Amygdala (tissue), 56 donors: ENCODE measurements around the gene APRT.
"Not testable (repeated sequence)": the region's sequence is repeated elsewhere in the genome, so short reads cannot be mapped to it uniquely, and the experiment has no call there.

Experiments
- DNase-seq, 56 donors: peaks; one replicate each; lab custom pipeline; 2025; lab: John Stamatoyannopoulos, UW

The APRT gene

GRCh38 chr16:88792668-88793250 is 19.0 kb downstream of the APRT start:
- no peak for DNase-seq

GRCh38 chr16:88792078-88792550 is 19.6 kb downstream of the APRT start:
- DNase-seq, result no peak

- peak in 2 of 56 donors; percentile 35 to 39 for DNase-seq
Measured at GRCh38 chr16:88790312-88791211, 21.2 kb downstream of the APRT start.

GRCh38 chr16:88789594-88789993 is 22.1 kb downstream of the APRT start:
- DNase-seq, result peak in 1 of 56 donors; percentile 21

- DNase-seq, result not testable (repeated sequence)
Measured at GRCh38 chr16:88788749-88789148, 23.0 kb downstream of the APRT start.

- DNase-seq, result no peak
Measured at GRCh38 chr16:88787579-88788314, 24.0 kb downstream of the APRT start.

GRCh38 chr16:88785106-88785924 is 26.4 kb downstream of the APRT start, which contains the start of gene PIEZO1:
TSS of gene PIEZO1 (minus strand) at chr16:88785220. CDS start at chr16:88784964, 256 bp downstream.
- peak in 38 of 56 donors; percentile 12 to 80 (median 38) for DNase-seq

GRCh38 chr16:88784856-88785105 is 26.9 kb downstream of the APRT start:
- peak in 1 of 56 donors; percentile 53 for DNase-seq

GRCh38 chr16:88784074-88784855 is 27.5 kb downstream of the APRT start:
- peak in 10 of 56 donors; percentile 10 to 53 (median 28) for DNase-seq

- peak in 41 of 56 donors; percentile 16 to 82 (median 54) for DNase-seq
Measured at GRCh38 chr16:88783391-88784073, 28.2 kb downstream of the APRT start.

- peak in 19 of 56 donors; percentile 9 to 57 (median 36) for DNase-seq
Measured at GRCh38 chr16:88782454-88783390, 29.0 kb downstream of the APRT start.

GRCh38 chr16:88781140-88782077 is 30.3 kb downstream of the APRT start:
- peak in 2 of 56 donors; percentile 8 to 44 for DNase-seq

- DNase-seq, result no peak
Measured at GRCh38 chr16:88780142-88781062, 31.3 kb downstream of the APRT start.

GRCh38 chr16:88779406-88780141 is 32.2 kb downstream of the APRT start:
- DNase-seq, result no peak
